IMR-90 (cell line): ENCODE data around the gene GUF1. TPM values are rescaled to one million over a fixed set of nuclear protein-coding genes. Genes with fewer than 3 reads are reported as not detected.

ENCODE experiments used
- ATAC-seq: fragments of 200-7000 bp; cut with Tn5 transposase; 2 replicates; pipeline ENCODE4 v1.9.1; 2020; ENCODE audit warnings: low read depth, mild to moderate bottlenecking, moderate library complexity
- BruUV-seq: library from RNA; stranded (reverse); fragments of 400-500 nt; replicated peaks from 2 replicates; lab custom pipeline; 2021; lab: Mats Ljungman, UMichigan
- CTCF ChIA-PET: fragments of 300-600 bp; formaldehyde crosslinking; extraction: SDS; loops from one replicate; lab custom pipeline; 2021; ENCODE audit warnings: antibody characterized with exemption; lab: Yijun Ruan, JAX
- POLR2A ChIA-PET: fragments of 300-600 bp; sonication (Branson Sonifier 250); formaldehyde crosslinking; loops from one replicate; lab custom pipeline; 2022; ENCODE audit warnings: antibody characterized with exemption; ENCODE audit not compliant: unreplicated experiment; lab: Charles Lee
- DNase-seq: peaks from one replicate; pipeline ENCODE4 v3.0.0; 2013
- H2AFZ ChIP-seq: replicated peaks from 2 replicates; pipeline ENCODE3; 2013; ENCODE audit warnings: low read length, mild to moderate bottlenecking; ENCODE audit not compliant: poor library complexity
- H2AK5ac ChIP-seq: 2 replicates; pipeline ENCODE4 v1.6.1; 2013; ENCODE audit warnings: low read depth, low read length, inconsistent platforms
- H2AK9ac ChIP-seq: replicated peaks from 2 replicates; pipeline ENCODE3; 2013; ENCODE audit warnings: mild to moderate bottlenecking, low read depth, low read length, moderate library complexity; ENCODE audit not compliant: poor library complexity
- H2BK120ac ChIP-seq: 2 replicates; pipeline ENCODE4 v1.6.1; 2013; ENCODE audit warnings: low read depth, low read length, inconsistent platforms
- H2BK15ac ChIP-seq: 3 replicates; pipeline ENCODE4 v1.6.1; 2013; ENCODE audit warnings: low read depth, low read length, inconsistent platforms
- H2BK20ac ChIP-seq: 2 replicates; pipeline ENCODE4 v1.6.1; 2013; ENCODE audit warnings: low read depth, mild to moderate bottlenecking, inconsistent platforms, low read length, moderate library complexity
- H2BK5ac ChIP-seq: 2 replicates; pipeline ENCODE4 v1.6.1; 2013; ENCODE audit warnings: mild to moderate bottlenecking, low read depth, low read length, inconsistent platforms; ENCODE audit not compliant: poor library complexity, severe bottlenecking
- H3K14ac ChIP-seq: replicated peaks from 2 replicates; pipeline ENCODE4 v1.6.1; 2013; ENCODE audit warnings: low read depth, low read length, inconsistent platforms
- H3K18ac ChIP-seq: 2 replicates; pipeline ENCODE4 v1.6.1; 2013; ENCODE audit warnings: low read depth, low read length, control low read depth
- H3K23ac ChIP-seq: 2 replicates; pipeline ENCODE4 v1.6.1; 2013; ENCODE audit warnings: low read depth, low read length, inconsistent platforms
- H3K27ac ChIP-seq: 2 replicates; pipeline ENCODE4 v1.5.1; 2013; ENCODE audit warnings: mild to moderate bottlenecking, control low read depth, low read length; ENCODE audit not compliant: insufficient read depth
- H3K27me3 ChIP-seq: 2 replicates; pipeline ENCODE4 v1.6.1; 2013; ENCODE audit warnings: low read length; ENCODE audit not compliant: control insufficient read depth, insufficient read depth
- H3K36me3 ChIP-seq: 2 replicates; pipeline ENCODE4 v1.6.1; 2013; ENCODE audit warnings: low read length, mixed read lengths; ENCODE audit not compliant: control insufficient read depth, insufficient read depth
- H3K4ac ChIP-seq: 2 replicates; pipeline ENCODE4 v1.6.1; 2013; ENCODE audit warnings: low read depth, low read length, inconsistent platforms
- H3K4me1 ChIP-seq: 2 replicates; pipeline ENCODE4 v1.6.1; 2013; ENCODE audit warnings: low read length, mixed read lengths; ENCODE audit not compliant: control insufficient read depth, insufficient read depth
- H3K4me2 ChIP-seq: 2 replicates; pipeline ENCODE4 v1.6.1; 2013; ENCODE audit warnings: low read depth, mild to moderate bottlenecking, control low read depth, low read length, moderate library complexity
- H3K4me3 ChIP-seq: 2 replicates; pipeline ENCODE4 v1.5.1; 2013; ENCODE audit warnings: low read depth, mild to moderate bottlenecking, control low read depth, low read length, moderate library complexity; ENCODE audit not compliant: insufficient read depth
- H3K56ac ChIP-seq: 2 replicates; pipeline ENCODE4 v1.6.1; 2013; ENCODE audit warnings: low read length, inconsistent platforms; ENCODE audit not compliant: insufficient read depth; ENCODE audit errors: extremely low read depth
- H3K79me1 ChIP-seq, 2 experiments: 2 replicates each; pipeline ENCODE4 v1.6.1; 2013; ENCODE audit warnings: low read length in 2 of 2, inconsistent platforms in 1 of 2, low read depth in 1 of 2
- H3K9ac ChIP-seq: 2 replicates; pipeline ENCODE4 v1.6.1; 2013; ENCODE audit warnings: low read depth, low read length, control low read depth
- H3K9me1 ChIP-seq: 2 replicates; pipeline ENCODE4 v1.6.1; 2013; ENCODE audit warnings: low read length, inconsistent platforms; ENCODE audit not compliant: insufficient read depth
- H3K9me3 ChIP-seq: 2 replicates; pipeline ENCODE4 v1.6.1; 2013; ENCODE audit warnings: low read length; ENCODE audit not compliant: control insufficient read depth, insufficient read depth
- H4K20me1 ChIP-seq: 2 replicates; pipeline ENCODE4 v1.6.1; 2013; ENCODE audit warnings: low read length, inconsistent platforms; ENCODE audit not compliant: insufficient read depth
- H4K5ac ChIP-seq: 2 replicates; pipeline ENCODE4 v1.6.1; 2013; ENCODE audit warnings: mild to moderate bottlenecking, low read depth, low read length, control low read depth
- H4K8ac ChIP-seq, 2 experiments: 2 replicates each; pipeline ENCODE4 v1.6.1; 2013; ENCODE audit warnings: low read depth in 2 of 2, low read length in 2 of 2, control low read depth in 1 of 2, inconsistent platforms in 1 of 2
- H4K91ac ChIP-seq: 2 replicates; pipeline ENCODE4 v1.6.1; 2013; ENCODE audit warnings: low read depth, low read length, inconsistent platforms; ENCODE audit not compliant: insufficient read depth
- CTCF ChIP-seq: conservative IDR thresholded peaks from 2 replicates; pipeline ENCODE4 v1.5.1; 2012; ENCODE audit warnings: mild to moderate bottlenecking, low read depth, low read length, improper control_type of control experiment
- MXI1 ChIP-seq: IDR thresholded peaks from 2 replicates; pipeline ENCODE4 v1.6.1; 2012; ENCODE audit warnings: low read depth, mild to moderate bottlenecking, low read length, moderate library complexity, borderline replicate concordance
- USF2 ChIP-seq: fragments of 150-350 bp; IDR thresholded peaks from 2 replicates; pipeline ENCODE4 v1.6.1; 2017; ENCODE audit warnings: mild to moderate bottlenecking, antibody characterized with exemption, low read length, low read depth
- WGBS, 2 experiments: methylation state at CpG; one replicate each; pipeline versions ENCODE4 v1.1.5 to v1.1.7; 2013; ENCODE audit warnings: missing lambda C conversion rate in 2 of 2; ENCODE audit not compliant: insufficient read length in 1 of 2; ENCODE audit errors: extremely low coverage in 2 of 2; 5-methylcytosine and 5-hydroxymethylcytosine counted together
- dilution Hi-C: fragments of 300-500 bp; cut with HindIII; formaldehyde crosslinking; loops from one replicate; pipeline ENCODE4 v1.14.3; 2018; ENCODE audit warnings: low sequenced_read_pairs; ENCODE audit not compliant: unreplicated experiment
- in situ Hi-C: fragments of 300-500 bp; cut with MboI; formaldehyde crosslinking; loops from 3 replicates; pipeline ENCODE4 v1.14.3; 2019; ENCODE audit warnings: low sequenced_read_pairs, inconsistent platforms, mixed read lengths
- intact Hi-C: fragments of 100-400 bp; cut with micrococcal nuclease; formaldehyde crosslinking; loops from 2 replicates; pipeline ENCODE4 v1.10.0; 2022
- polyA plus RNA-seq, 3 experiments: library from polyadenylated mRNA; depleted of rRNA; stranded (reverse); fragments of >200 nt; gene quantifications; 2 replicates each; pipeline ENCODE4 v1.2.3, GENCODE V29; 2012; ENCODE audit warnings: low replicate concordance in 1 of 3
- total RNA-seq: library from RNA; depleted of rRNA; stranded (reverse); fragments of >200 nt; gene quantifications from 2 replicates; pipeline ENCODE4 v1.2.3, GENCODE V29; 2012

GUF1 gene
- total and polyA plus RNA-seq, 2 of the 4 experiments (the other 2 are of a cell fraction), result 9.9 to 10.6 TPM

GRCh38 chr4:44632089-44632488 is 46.1 kb upstream of the GUF1 start:
- H3K23ac ChIP-seq, result no peak overlapping the region
- H3K56ac ChIP-seq, result no peak overlapping the region
- H3K27ac ChIP-seq, result no peak overlapping the region
- H3K9ac ChIP-seq, result no peak overlapping the region
- H2AK9ac ChIP-seq, result no peak overlapping the region
- H4K91ac ChIP-seq, result no peak overlapping the region
- DNase-seq (no peak), ATAC-seq (no peak)
- H3K79me1 ChIP-seq, result no peaks in the 10 kb centered on the region
- no peak overlapping the region for H3K18ac ChIP-seq
- H3K4ac ChIP-seq, result no peak overlapping the region
- no peaks in the 10 kb centered on the region for H3K9me3 ChIP-seq
- H3K14ac ChIP-seq, result no peak overlapping the region
- H3K4me3 ChIP-seq, result no peak overlapping the region
- no TSS peak for BruUV-seq
- H3K27me3 ChIP-seq, result no peaks in the 10 kb centered on the region
- H3K4me1 ChIP-seq, result no peaks in the 10 kb centered on the region
- TF ChIP-seq USF2, result no peak
- TF ChIP-seq MXI1, result no peak
- TF ChIP-seq CTCF, result peak; percentile 20; the same call in 1 of the 2 replicates
- ChIA-PET CTCF (interaction anchor here (0.8 kb wide), 1 partner anchor 36 kb away, joined by 3 read pairs; no protein-coding TSS in a partner anchor), POLR2A (no interaction called here)
- intact Hi-C loops (no loop called here), in situ Hi-C loops (no loop called here), dilution Hi-C loops (no loop called here)
- H4K5ac ChIP-seq, result no peak overlapping the region
- no peaks in the 10 kb centered on the region for H3K9me1 ChIP-seq
- no peak overlapping the region for H2AFZ ChIP-seq
- H4K8ac ChIP-seq, result no peak overlapping the region
- H3K36me3 ChIP-seq, result no peaks in the 10 kb centered on the region
- no peak overlapping the region for H2AK5ac ChIP-seq
- WGBS, 2 experiments, result no CpG with 5 or more reads among the region's 4 CpGs
- no peak overlapping the region for H2BK5ac ChIP-seq
- no peaks in the 10 kb centered on the region for H4K20me1 ChIP-seq
- no peak overlapping the region for H2BK20ac ChIP-seq
- no peak overlapping the region for H3K4me2 ChIP-seq
- H2BK15ac ChIP-seq, result no peak overlapping the region
- no peak overlapping the region for H2BK120ac ChIP-seq
